Measurements from ENCODE around the gene DOCK1. TPM values are rescaled to one million over a fixed set of nuclear protein-coding genes. Genes with fewer than 3 reads are reported as not detected.

Gene DOCK1
- total RNA-seq, 1 donor from 2014 or later = 25.8 TPM

DNA sequence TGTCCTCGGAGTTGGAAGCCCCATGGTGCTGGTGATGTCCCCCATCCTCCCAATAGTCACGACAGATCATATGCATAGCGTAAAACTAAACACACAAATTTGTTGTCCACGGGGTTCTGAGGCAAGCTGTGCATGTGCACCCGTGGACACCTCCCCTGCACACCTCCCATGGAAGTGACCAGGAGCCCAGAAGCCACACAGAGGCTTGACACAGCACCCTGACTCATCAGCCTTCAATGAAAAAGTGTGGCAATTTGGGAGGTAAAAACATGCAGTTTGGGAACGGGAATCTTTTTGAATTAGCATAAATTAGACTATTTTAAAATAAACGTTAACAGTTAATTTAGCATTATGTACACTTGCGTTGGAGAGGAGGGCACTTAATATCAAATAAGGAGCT, 554.7 kb downstream of the DOCK1 start:
- Histone ChIP-seq H3K4me1 (no peaks in the 10 kb centered on the region), H3K27me3 (no peaks in the 10 kb centered on the region), H3K27ac (no peak overlapping the region), H3K9me3 (no peaks in the 10 kb centered on the region), H3K36me3 (peaks cover 0 to 4% of the 10 kb centered on the region in 2 donors), H3K4me3 (no peak overlapping the region)
- TF ChIP-seq, protein P1, sequence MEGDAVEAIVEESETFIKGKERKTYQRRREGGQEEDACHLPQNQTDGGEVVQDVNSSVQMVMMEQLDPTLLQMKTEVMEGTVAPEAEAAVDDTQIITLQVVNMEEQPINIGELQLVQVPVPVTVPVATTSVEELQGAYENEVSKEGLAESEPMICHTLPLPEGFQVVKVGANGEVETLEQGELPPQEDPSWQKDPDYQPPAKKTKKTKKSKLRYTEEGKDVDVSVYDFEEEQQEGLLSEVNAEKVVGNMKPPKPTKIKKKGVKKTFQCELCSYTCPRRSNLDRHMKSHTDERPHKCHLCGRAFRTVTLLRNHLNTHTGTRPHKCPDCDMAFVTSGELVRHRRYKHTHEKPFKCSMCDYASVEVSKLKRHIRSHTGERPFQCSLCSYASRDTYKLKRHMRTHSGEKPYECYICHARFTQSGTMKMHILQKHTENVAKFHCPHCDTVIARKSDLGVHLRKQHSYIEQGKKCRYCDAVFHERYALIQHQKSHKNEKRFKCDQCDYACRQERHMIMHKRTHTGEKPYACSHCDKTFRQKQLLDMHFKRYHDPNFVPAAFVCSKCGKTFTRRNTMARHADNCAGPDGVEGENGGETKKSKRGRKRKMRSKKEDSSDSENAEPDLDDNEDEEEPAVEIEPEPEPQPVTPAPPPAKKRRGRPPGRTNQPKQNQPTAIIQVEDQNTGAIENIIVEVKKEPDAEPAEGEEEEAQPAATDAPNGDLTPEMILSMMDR (IDR thresholded peaks at IDR 0.05) = no peak
- DNase-seq (ENCODE audit: low spot score in 2 of 2) = no peak
- intact Hi-C loops (cut with DNase I) = no loop called here

GRCh38 chr10:127462643-127463295, 557.5 kb downstream of the DOCK1 start:
- Histone ChIP-seq H3K36me3 (no peaks in the 10 kb centered on the region), H3K27me3 (no peaks in the 10 kb centered on the region), H3K4me3 (no peak overlapping the region), H3K27ac (no peak overlapping the region), H3K4me1 (no peaks in the 10 kb centered on the region), H3K9me3 (no peaks in the 10 kb centered on the region)
- intact Hi-C loops (cut with DNase I) = no loop called here
- TF ChIP-seq, protein P1 (IDR thresholded peaks at IDR 0.05) = no peak
- no peak for DNase-seq (ENCODE audit: low spot score in 2 of 2)

DNA sequence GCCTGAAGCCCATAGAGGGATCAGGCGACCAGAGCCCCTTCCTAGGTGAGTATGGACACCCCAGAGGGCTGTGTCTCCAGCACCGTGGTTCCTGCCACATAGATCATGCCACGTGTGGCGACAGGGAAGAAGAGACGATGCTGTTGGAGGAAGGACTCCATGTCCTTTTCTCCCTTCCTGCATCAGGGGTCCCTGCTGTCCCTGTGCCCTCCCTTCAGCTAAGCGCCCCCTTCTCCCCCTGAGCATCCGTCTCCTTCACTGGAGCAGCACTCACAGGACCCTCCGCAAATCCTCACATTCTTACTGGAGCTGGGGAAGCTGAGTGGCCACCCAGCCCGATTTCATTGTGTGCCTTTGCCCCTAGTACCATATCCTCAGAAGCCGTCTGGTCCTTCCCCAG, 558.3 kb downstream of the DOCK1 start:
- no peaks in the 10 kb centered on the region for H3K36me3 ChIP-seq
- H3K27me3 ChIP-seq = no peaks in the 10 kb centered on the region
- H3K9me3 ChIP-seq = no peaks in the 10 kb centered on the region
- H3K4me1 ChIP-seq = no peaks in the 10 kb centered on the region
- H3K27ac ChIP-seq = no peak overlapping the region
- no peak for DNase-seq (ENCODE audit: low spot score in 2 of 2)
- no peak overlapping the region for H3K4me3 ChIP-seq
- TF ChIP-seq, protein P1 (IDR thresholded peaks at IDR 0.05) = no peak
- intact Hi-C loops (cut with DNase I) = no loop called here

DNA sequence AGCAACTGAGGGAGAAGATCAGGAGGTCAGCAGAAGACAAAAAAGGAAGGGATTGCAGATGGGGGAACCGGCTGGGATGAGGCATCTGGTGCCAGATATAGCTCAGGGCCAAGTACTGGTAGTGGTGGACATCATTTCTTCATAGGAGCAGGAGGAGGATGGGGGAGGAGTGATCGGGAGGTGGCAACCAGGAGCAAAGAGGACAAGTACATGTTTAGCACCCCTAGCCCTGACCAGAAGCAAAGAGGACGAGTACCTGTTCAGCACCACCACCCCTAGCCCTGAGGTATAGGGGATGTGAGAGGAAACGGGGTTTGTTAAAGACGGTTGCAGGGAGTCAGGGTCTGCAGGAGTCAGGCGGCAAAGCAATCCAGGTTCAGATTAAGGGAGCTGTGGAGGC, 559.3 kb downstream of the DOCK1 start:
- H3K9me3 ChIP-seq = no peaks in the 10 kb centered on the region
- no peak overlapping the region for H3K27ac ChIP-seq
- no peaks in the 10 kb centered on the region for H3K4me1 ChIP-seq
- DNase-seq (ENCODE audit: low spot score in 2 of 2) = no peak
- H3K4me3 ChIP-seq = no peak overlapping the region
- H3K36me3 ChIP-seq = no peaks in the 10 kb centered on the region
- H3K27me3 ChIP-seq = no peaks in the 10 kb centered on the region
- TF ChIP-seq, protein P1 (IDR thresholded peaks at IDR 0.05) = no peak
- intact Hi-C loops (cut with DNase I) = no loop called here

- Histone ChIP-seq H3K27me3 (no peaks in the 10 kb centered on the region), H3K9me3 (no peaks in the 10 kb centered on the region), H3K4me3 (no peak overlapping the region), H3K27ac (no peak overlapping the region), H3K36me3 (no peaks in the 10 kb centered on the region), H3K4me1 (no peaks in the 10 kb centered on the region)
- intact Hi-C loops (cut with DNase I) = no loop called here
- TF ChIP-seq, protein P1 (IDR thresholded peaks at IDR 0.05) = no peak
- no peak for DNase-seq (ENCODE audit: low spot score in 2 of 2)
Measured at GRCh38 chr10:127467811-127468210, 562.6 kb downstream of the DOCK1 start.

DNA sequence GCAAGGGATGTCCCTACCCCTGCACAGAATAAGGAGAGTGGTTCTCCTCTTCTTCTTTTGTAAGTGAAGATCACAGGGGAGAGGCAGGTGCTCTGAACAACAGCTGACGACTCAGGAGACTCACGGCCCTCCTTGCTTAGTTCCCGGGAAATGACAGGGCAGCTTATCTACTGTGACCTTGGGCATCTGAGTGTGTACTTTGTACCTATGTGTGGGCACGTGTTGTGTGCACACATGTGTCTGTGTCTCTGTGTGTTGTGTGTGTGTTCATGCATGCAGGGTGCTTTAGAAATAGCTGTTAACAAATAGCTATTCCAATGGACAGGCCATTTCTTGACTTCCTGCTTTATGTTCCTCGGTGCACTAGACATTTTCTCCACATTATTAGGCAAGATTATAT, 563.4 kb downstream of the DOCK1 start:
- H3K4me3 ChIP-seq = no peak overlapping the region
- H3K36me3 ChIP-seq = no peaks in the 10 kb centered on the region
- DNase-seq (ENCODE audit: low spot score in 2 of 2) = no peak
- no peaks in the 10 kb centered on the region for H3K27me3 ChIP-seq
- no peak overlapping the region for H3K27ac ChIP-seq
- H3K9me3 ChIP-seq = no peaks in the 10 kb centered on the region
- H3K4me1 ChIP-seq = no peaks in the 10 kb centered on the region
- TF ChIP-seq, protein P1 (IDR thresholded peaks at IDR 0.05) = no peak
- intact Hi-C loops (cut with DNase I) = no loop called here
